Measurements from ENCODE around the gene TSC1.

- TF ChIP-seq CTCF (IDR thresholded peaks at IDR 0.05) (no peak), EZH2 (IDR thresholded peaks at IDR 0.05) (no peak)
These were observed 25.4 kb upstream of the TSC1 start for GRCh38 chr9:132969783-132970182.

All from neural progenitor cell (in vitro differentiated cells).